GM23248 (cell line): ENCODE data around the gene DPF1. TPM values are rescaled to one million over a fixed set of nuclear protein-coding genes. Genes with fewer than 3 reads are reported as not detected.
A peak's percentile ranks its signal among the peaks of the same experiment; 100 is the strongest.
"Not testable (repeated sequence)": the region's sequence is repeated elsewhere in the genome, so short reads cannot be mapped to it uniquely, and the experiment has no call there.

ENCODE experiments used
- DNase-seq: peaks from one replicate; pipeline ENCODE4 v3.0.0-alpha.2; 2015
- H2AFZ ChIP-seq: fragments of 200-600 bp; sonication (generic); 2 replicates; pipeline ENCODE4 v1.6.1; 2016; ENCODE audit warnings: antibody characterized with exemption
- H3F3A ChIP-seq: fragments of 200-600 bp; sonication (generic); 2 replicates; pipeline ENCODE4 v1.6.1; 2016; ENCODE audit warnings: mild to moderate bottlenecking, antibody characterized with exemption, mixed run types; ENCODE audit not compliant: insufficient read depth
- H3K27ac ChIP-seq: fragments of 200-600 bp; sonication (generic); 2 replicates; pipeline ENCODE4 v1.5.1; 2016; ENCODE audit warnings: mild to moderate bottlenecking
- H3K27me3 ChIP-seq: fragments of 200-600 bp; sonication (generic); replicated peaks from 2 replicates; pipeline ENCODE4 v1.6.1; 2016; ENCODE audit warnings: mild to moderate bottlenecking; ENCODE audit not compliant: insufficient read depth
- H3K36me3 ChIP-seq: fragments of 200-600 bp; sonication (generic); 2 replicates; pipeline ENCODE4 v1.6.1; 2016; ENCODE audit warnings: low read depth, mild to moderate bottlenecking
- H3K4me1 ChIP-seq: fragments of 200-600 bp; sonication (generic); 2 replicates; pipeline ENCODE4 v1.6.1; 2016; ENCODE audit warnings: mild to moderate bottlenecking; ENCODE audit not compliant: insufficient read depth
- H3K4me2 ChIP-seq: fragments of 200-600 bp; sonication (generic); one replicate; pipeline ENCODE4 v1.6.1; 2016; ENCODE audit warnings: mild to moderate bottlenecking; ENCODE audit not compliant: unreplicated experiment
- H3K4me3 ChIP-seq: fragments of 200-600 bp; sonication (generic); 2 replicates; pipeline ENCODE4 v1.5.1; 2016; ENCODE audit warnings: mild to moderate bottlenecking
- H3K79me2 ChIP-seq: fragments of 200-600 bp; sonication (generic); 2 replicates; pipeline ENCODE4 v1.6.1; 2016; ENCODE audit warnings: mild to moderate bottlenecking; ENCODE audit not compliant: insufficient read depth
- H3K9ac ChIP-seq: fragments of 200-600 bp; sonication (generic); 2 replicates; pipeline ENCODE4 v1.6.1; 2016; ENCODE audit warnings: mild to moderate bottlenecking
- H3K9me2 ChIP-seq: fragments of 200-600 bp; sonication (generic); 2 replicates; pipeline ENCODE4 v1.6.1; 2016; ENCODE audit warnings: mixed run types, mild to moderate bottlenecking, moderate library complexity; ENCODE audit not compliant: insufficient read depth
- H3K9me3 ChIP-seq: fragments of 200-600 bp; sonication (generic); one replicate; pipeline ENCODE4 v1.6.1; 2017; ENCODE audit warnings: low read depth
- H4K20me1 ChIP-seq: fragments of 200-600 bp; sonication (generic); 2 replicates; pipeline ENCODE4 v1.6.0; 2016; ENCODE audit not compliant: insufficient read depth
- EZH2 ChIP-seq: fragments of 200-600 bp; sonication (generic); IDR thresholded peaks from 2 replicates; pipeline ENCODE4 v1.6.1; 2018; ENCODE audit warnings: antibody characterized with exemption, mild to moderate bottlenecking; ENCODE audit not compliant: insufficient read depth, poor library complexity, severe bottlenecking
- EZH2phosphoT487 ChIP-seq: fragments of 200-600 bp; sonication (generic); IDR thresholded peaks from 2 replicates; pipeline ENCODE4 v1.6.1; 2018; ENCODE audit warnings: antibody characterized with exemption, moderate library complexity, mild to moderate bottlenecking, low read depth; ENCODE audit not compliant: insufficient read depth
- WGBS, 2 experiments: methylation state at CpG; one replicate each; pipeline ENCODE4 v1.1.6; 2015 to 2017; ENCODE audit warnings: low lambda C conversion rate in 2 of 2, low coverage in 1 of 2; ENCODE audit errors: missing lambda C conversion rate in 2 of 2; 5-methylcytosine and 5-hydroxymethylcytosine counted together
- in situ Hi-C: fragments of 300-500 bp; cut with MboI; formaldehyde crosslinking; loops from 2 replicates; pipeline ENCODE4 v1.15.0; 2020
- polyA plus RNA-seq: library from polyadenylated mRNA; unstranded; fragments of >200 nt; fragmentation: Nextera tagmentation; extraction: Ambion mirVana; gene quantifications from 2 replicates; pipeline ENCODE4 v1.2.1, GENCODE V29; 2016
- total RNA-seq: library from RNA; depleted of rRNA; stranded (reverse); fragments of >200 nt; shearing (Covaris generic); gene quantifications from 2 replicates; pipeline ENCODE4 v1.2.3, GENCODE V29; 2014

DPF1 gene
- total and polyA plus RNA-seq, 2 experiments from 2014 or later: 1.5 to 5.2 TPM

DNA sequence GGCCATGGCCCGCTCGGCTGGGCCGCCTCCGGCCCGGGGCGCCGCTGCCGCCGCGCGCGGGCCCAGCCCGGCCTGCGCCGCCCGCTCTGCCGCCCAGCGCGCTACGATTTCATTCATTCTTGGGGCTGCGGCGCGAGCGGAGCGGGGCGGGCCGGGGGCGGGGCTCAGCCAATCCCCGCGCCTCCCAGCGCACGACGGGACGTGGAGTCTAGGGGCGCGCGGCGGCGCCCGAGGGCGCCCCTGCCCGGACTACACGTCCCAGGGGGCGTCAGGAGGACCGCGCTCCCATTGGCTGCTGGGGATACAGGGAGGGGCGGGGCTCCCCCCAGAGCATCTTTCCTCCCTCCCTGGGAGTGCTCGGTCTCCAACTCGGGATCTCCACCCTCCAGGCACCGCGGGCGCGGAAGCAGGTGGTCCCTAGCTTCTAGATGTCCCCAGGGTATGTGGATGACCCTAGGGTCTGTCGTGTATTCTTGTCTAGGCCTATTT lies 5.6 kb upstream of the DPF1 start:
- H3K36me3 ChIP-seq: no peaks in the 10 kb centered on the region
- TF ChIP-seq EZH2phosphoT487 (no peak), EZH2 (no peak)
- peaks cover 6% of the 10 kb centered on the region; the same call in 1 of the 2 replicates for H3F3A ChIP-seq
- no peak overlapping the region for H3K9ac ChIP-seq
- WGBS, 2 experiments: 1 to 2% methylated on average over 6 to 18 of the region's 54 CpGs
- no peaks in the 10 kb centered on the region for H3K27me3 ChIP-seq
- no peaks in the 10 kb centered on the region for H3K4me1 ChIP-seq
- H3K79me2 ChIP-seq: no peaks in the 10 kb centered on the region
- H3K4me2 ChIP-seq: no peak overlapping the region
- in situ Hi-C loops: loop anchor here (10.0 kb wide), 1 partner anchor 335 kb away; no protein-coding TSS in a partner anchor
- H3K9me3 ChIP-seq: no peaks in the 10 kb centered on the region
- H3K4me3 ChIP-seq: peak overlapping the region; percentile 65
- H4K20me1 ChIP-seq: no peaks in the 10 kb centered on the region
- no peak overlapping the region for H3K27ac ChIP-seq
- DNase-seq: peak; percentile 87
- H2AFZ ChIP-seq: 0 out of 2 replicates have a peak overlapping the region, but pooled peaks have one; percentile 30
- no peaks in the 10 kb centered on the region for H3K9me2 ChIP-seq

DNA sequence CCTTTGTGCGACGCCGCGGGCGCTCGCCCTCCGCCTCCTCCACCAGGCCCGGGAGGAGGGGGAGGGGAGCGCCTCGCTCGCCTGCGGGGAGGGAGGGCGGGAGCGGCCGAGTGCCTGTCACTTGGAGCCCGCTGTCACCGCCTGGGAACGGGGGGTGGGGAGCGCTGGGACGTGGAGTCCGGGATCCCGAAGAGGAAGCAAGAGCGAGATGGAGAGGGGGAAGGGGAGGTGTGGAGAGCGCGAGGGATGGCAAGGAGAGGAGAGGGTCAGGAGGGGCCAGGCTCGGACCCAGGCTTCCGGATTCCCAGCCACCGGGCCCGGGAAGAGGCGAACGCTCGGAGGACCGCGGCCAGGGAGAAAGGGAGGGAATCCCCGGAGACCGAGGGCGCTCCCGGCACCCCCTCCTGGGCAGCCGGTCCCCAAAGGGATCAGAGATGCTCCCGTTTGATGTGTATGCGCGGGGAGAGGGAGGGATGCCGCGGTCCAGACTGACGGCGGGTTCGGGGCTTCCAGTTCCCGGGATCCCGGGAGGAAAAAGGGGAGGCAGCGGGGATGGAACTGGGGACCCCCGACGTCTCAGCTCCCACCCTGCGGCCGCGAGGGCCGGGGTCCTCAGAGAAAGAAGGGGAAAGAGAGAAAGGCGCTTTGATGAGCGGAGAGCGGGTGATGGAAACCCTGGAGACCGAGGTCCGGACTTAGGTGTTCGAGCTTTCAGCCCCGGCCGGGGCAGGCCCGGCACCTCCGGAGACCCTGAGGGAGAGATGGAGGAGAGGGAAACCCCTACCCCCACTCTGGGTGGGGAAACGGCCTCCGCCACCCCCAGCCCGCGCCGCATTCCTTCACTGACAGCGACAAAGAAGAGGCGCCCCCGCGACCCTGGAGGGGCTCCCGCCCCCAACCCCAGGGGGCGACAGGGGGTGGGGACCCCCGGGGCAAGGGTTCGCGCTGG lies 4.7 kb upstream of the DPF1 start:
- Histone ChIP-seq H2AFZ (peak overlapping the region; percentile 58), H4K20me1 (no peaks in the 10 kb centered on the region), H3K9ac (peak overlapping the region; percentile 2; the same call in 1 of the 2 replicates), H3K79me2 (no peaks in the 10 kb centered on the region), H3F3A (peaks cover 6% of the 10 kb centered on the region; the same call in 1 of the 2 replicates), H3K27me3 (no peaks in the 10 kb centered on the region), H3K4me3 (peak overlapping the region; percentile 65), H3K9me2 (no peaks in the 10 kb centered on the region), H3K27ac (no peak overlapping the region), H3K9me3 (no peaks in the 10 kb centered on the region), H3K4me1 (no peaks in the 10 kb centered on the region), H3K4me2 (peak overlapping the region; percentile 56), H3K36me3 (no peaks in the 10 kb centered on the region)
- 0 to 1% methylated on average over 31 to 77 of the region's 80 CpGs for WGBS, 2 experiments
- no peak for DNase-seq
- TF ChIP-seq EZH2phosphoT487: no peak
- peak; percentile 44 for TF ChIP-seq EZH2
- in situ Hi-C loops: no loop called here

DNA sequence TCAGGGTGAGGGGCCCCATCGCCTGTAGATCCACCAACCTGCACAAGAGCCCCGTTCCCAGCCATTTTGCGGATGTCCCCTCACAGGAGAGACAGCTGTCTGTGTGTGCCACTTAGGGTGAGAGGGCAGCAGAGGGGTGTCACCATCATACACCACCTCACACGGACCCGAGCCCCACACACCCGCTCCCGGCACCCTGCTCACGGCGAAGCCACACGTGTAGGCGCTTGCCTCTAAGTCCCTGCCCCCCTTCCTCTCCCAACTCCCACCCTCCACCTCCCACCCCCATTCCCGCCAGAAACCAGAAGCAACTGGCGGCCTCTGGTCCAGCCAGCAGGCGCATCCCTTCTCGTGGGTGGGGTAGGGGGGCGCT lies 4.0 kb upstream of the DPF1 start:
- TF ChIP-seq EZH2 (no peak), EZH2phosphoT487 (no peak)
- Histone ChIP-seq H3K4me1 (no peaks in the 10 kb centered on the region), H3K79me2 (no peaks in the 10 kb centered on the region), H3K27me3 (no peaks in the 10 kb centered on the region), H3K4me2 (no peak overlapping the region), H4K20me1 (no peaks in the 10 kb centered on the region), H2AFZ (no peak overlapping the region), H3K9me3 (no peaks in the 10 kb centered on the region), H3F3A (peaks cover 6% of the 10 kb centered on the region; the same call in 1 of the 2 replicates), H3K27ac (no peak overlapping the region), H3K9ac (no peak overlapping the region), H3K36me3 (no peaks in the 10 kb centered on the region), H3K9me2 (no peaks in the 10 kb centered on the region), H3K4me3 (no peak overlapping the region)
- no peak for DNase-seq
- in situ Hi-C loops: no loop called here
- WGBS, 2 experiments: 23 to 66% methylated on average over 3 to 16 of the region's 16 CpGs

DNA sequence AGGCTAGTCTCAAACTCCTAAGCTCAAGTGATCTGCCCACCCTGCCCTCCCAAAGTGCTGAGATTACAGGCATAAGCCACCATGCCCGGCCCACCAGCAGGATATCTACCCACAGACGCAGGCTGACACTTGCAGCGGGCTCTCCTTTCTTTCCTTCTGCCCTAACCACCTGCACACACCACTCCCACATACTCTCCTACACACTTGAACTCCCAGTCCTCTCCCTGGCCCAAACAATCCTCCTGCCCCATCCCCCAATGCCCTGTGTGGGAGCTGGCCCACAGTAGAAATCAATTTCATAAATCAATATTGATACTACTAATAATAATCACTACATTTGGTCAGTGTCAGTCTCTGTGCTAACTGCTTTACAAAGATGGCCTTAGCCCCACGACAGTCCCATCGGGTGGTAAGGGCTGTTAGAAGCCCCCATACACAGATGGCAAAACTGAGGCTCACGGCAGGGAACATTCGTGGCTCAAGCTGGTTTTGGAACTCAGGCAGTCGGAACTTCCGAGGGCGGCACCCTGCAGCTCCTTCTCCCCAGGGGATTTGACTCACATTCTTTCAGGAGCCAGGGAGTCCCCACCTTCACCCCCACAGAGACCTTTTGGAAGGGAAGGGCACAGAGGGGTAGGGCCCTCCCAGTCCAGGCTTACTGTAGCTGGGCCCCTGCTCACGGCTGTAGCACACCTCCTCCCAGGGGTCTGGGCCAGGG lies 3.4 kb upstream of the DPF1 start:
- 66 to 71% methylated on average over 11 of the region's 11 CpGs for WGBS, 2 experiments
- Histone ChIP-seq H3F3A (peaks cover 6% of the 10 kb centered on the region; the same call in 1 of the 2 replicates), H3K4me1 (no peaks in the 10 kb centered on the region), H3K36me3 (no peaks in the 10 kb centered on the region), H3K27ac (no peak overlapping the region), H3K4me3 (no peak overlapping the region), H3K9me2 (no peaks in the 10 kb centered on the region), H3K27me3 (no peaks in the 10 kb centered on the region), H3K9ac (no peak overlapping the region), H3K4me2 (no peak overlapping the region), H4K20me1 (no peaks in the 10 kb centered on the region), H3K79me2 (no peaks in the 10 kb centered on the region), H2AFZ (no peak overlapping the region), H3K9me3 (no peaks in the 10 kb centered on the region)
- no peak for DNase-seq
- TF ChIP-seq EZH2phosphoT487 (no peak), EZH2 (no peak)
- in situ Hi-C loops: no loop called here

DNA sequence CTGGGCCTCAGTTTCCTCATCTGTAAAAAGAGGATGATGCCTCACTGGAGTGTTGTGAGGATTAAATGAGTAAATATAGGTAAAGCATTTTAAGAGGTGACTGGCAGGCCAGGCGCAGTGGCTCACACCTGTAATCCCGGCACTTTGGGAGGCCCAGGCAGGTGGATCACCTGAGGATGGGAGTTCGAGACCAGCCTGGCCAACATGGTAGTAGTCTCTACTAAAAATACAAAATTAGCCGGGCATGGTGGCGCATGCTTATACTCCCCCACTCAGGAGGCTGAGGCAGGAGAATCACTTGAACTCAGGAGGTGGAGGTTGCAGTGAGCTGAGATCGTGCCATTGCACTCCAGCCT lies 819 bp upstream of the DPF1 start:
- in situ Hi-C loops, DNase-seq: not testable (repeated sequence)

More for the DNA sequence above, 819 bp upstream of the DPF1 start:
- not testable (repeated sequence) for H3K27me3 ChIP-seq, H3K9me3 ChIP-seq, H3K9ac ChIP-seq, H4K20me1 ChIP-seq, H3K4me3 ChIP-seq, H3K4me2 ChIP-seq, H3K79me2 ChIP-seq, H2AFZ ChIP-seq, H3F3A ChIP-seq, H3K9me2 ChIP-seq, H3K4me1 ChIP-seq, H3K36me3 ChIP-seq, H3K27ac ChIP-seq
- 73 to 86% methylated on average over 6 of the region's 6 CpGs for WGBS, 2 experiments
